Small intestine (tissue), 7 donors: ENCODE results near the gene KCNJ18. TPM values are rescaled to one million over a fixed set of nuclear protein-coding genes. Genes with fewer than 3 reads are reported as not detected.
"Not testable (repeated sequence)": the region's sequence is repeated elsewhere in the genome, so short reads cannot be mapped to it uniquely, and the experiment has no call there.

Experiments used
- DNase-seq, 2 donors: peaks; one replicate each; pipeline versions ENCODE4 v3.0.0 to v3.0.0-alpha.2; 2013
- FAIRE-seq: peaks from 2 replicates; lab custom pipeline; 2012; peaks lifted over from hg19 to GRCh38; lab: Jason Lieb, UNC
- H3K27ac ChIP-seq, 3 donors: one replicate each; pipeline ENCODE4 v1.5.1; 2013; ENCODE audit warnings: low read length in 2 of 3, mild to moderate bottlenecking in 2 of 3, control low read depth in 1 of 3, inconsistent platforms in 1 of 3, low read depth in 1 of 3, moderate library complexity in 1 of 3
- H3K27me3 ChIP-seq, 3 donors: one replicate each; pipeline ENCODE4 v1.6.1; 2013; ENCODE audit warnings: low read length in 3 of 3, inconsistent platforms in 1 of 3; ENCODE audit not compliant: control insufficient read depth in 3 of 3, insufficient read depth in 3 of 3
- H3K36me3 ChIP-seq, 3 donors: one replicate each; pipeline ENCODE4 v1.6.1; 2013; ENCODE audit warnings: low read length in 3 of 3, inconsistent platforms in 1 of 3, low read depth in 1 of 3, mild to moderate bottlenecking in 1 of 3, moderate library complexity in 1 of 3; ENCODE audit not compliant: control insufficient read depth in 3 of 3, insufficient read depth in 2 of 3
- H3K4me1 ChIP-seq, 3 donors: one replicate each; pipeline ENCODE4 v1.6.1; 2013; ENCODE audit warnings: low read length in 2 of 3, inconsistent platforms in 1 of 3, low read depth in 1 of 3, mild to moderate bottlenecking in 1 of 3, moderate library complexity in 1 of 3; ENCODE audit not compliant: control insufficient read depth in 3 of 3, insufficient read depth in 2 of 3
- H3K4me3 ChIP-seq, 3 donors: one replicate each; pipeline ENCODE4 v1.5.1; 2013; ENCODE audit warnings: low read length in 3 of 3, control low read depth in 1 of 3, inconsistent platforms in 1 of 3, low read depth in 1 of 3, mild to moderate bottlenecking in 1 of 3, moderate library complexity in 1 of 3
- H3K9me3 ChIP-seq, 2 donors: one replicate each; pipeline ENCODE4 v1.6.1; 2013; ENCODE audit warnings: low read depth in 1 of 2, low read length in 1 of 2; ENCODE audit not compliant: control insufficient read depth in 2 of 2, insufficient read depth in 1 of 2
- WGBS, 3 donors: extraction: QIAGEN DNeasy Blood & Tissue Kit; methylation state at CpG; one replicate each; pipeline ENCODE4 v1.1.7; 2013; 5-methylcytosine and 5-hydroxymethylcytosine counted together
- polyA plus RNA-seq, 4 donors: library from polyadenylated mRNA; stranded (reverse) in 3 of 4; unstranded in 1 of 4; fragments of 200-250 nt in 3 of 4; fragments of 120-200 nt in 1 of 4; gene quantifications; one replicate each; pipeline versions ENCODE4 v1.2.1 to v1.2.3, GENCODE V29; 2013
- donor health status: healthy with polysubstance abuse.
- donor health status: control.
- donor health status: control.
- donor health status: Bipolar disorder and iron deficiency.
- donor health status: healthy.

Gene KCNJ18
- polyA plus RNA-seq, 4 donors = not detected

DNA sequence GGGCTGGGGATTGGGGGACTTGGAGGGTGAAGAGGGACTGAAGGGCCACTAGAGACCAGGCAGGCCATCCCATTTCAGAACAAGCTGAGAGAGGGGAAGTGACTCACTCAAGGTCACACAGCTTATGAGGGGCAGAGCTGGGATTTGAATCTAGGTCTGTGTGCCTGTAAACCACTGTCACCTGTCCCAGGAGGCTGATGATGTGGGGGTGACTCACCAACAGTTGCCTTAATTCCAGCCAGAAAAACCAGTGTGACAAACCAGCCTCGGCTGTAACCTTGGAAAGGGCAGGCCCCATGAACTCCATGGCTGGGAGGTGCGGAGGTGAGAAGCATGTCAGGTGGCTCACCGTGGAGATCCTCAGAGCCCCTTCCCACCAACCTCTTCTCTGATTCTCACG lies 1.6 kb downstream of the KCNJ18 start:
- H3K4me1 ChIP-seq, H3K27me3 ChIP-seq, DNase-seq, H3K27ac ChIP-seq, FAIRE-seq, H3K36me3 ChIP-seq, H3K4me3 ChIP-seq: not testable (repeated sequence)
- peaks cover 0 to 21% of the 10 kb centered on the region in 2 donors for H3K9me3 ChIP-seq
- WGBS, 3 donors = 61 to 67% (median 65%) methylated on average over 3 to 4 of the region's 4 CpGs

- not testable (repeated sequence) for H3K27ac ChIP-seq, H3K27me3 ChIP-seq, H3K4me1 ChIP-seq, H3K4me3 ChIP-seq, FAIRE-seq, H3K36me3 ChIP-seq, DNase-seq
- 78 to 89% (median 83%) methylated on average over 1 to 2 of the region's 3 CpGs for WGBS, 3 donors
- peaks cover 0 to 21% of the 10 kb centered on the region in 2 donors for H3K9me3 ChIP-seq
Observed at GRCh38 chr17:21696227-21696626, 3.9 kb downstream of the KCNJ18 start.

- not testable (repeated sequence) for FAIRE-seq, H3K27me3 ChIP-seq, DNase-seq, H3K4me1 ChIP-seq, H3K4me3 ChIP-seq, H3K27ac ChIP-seq, H3K36me3 ChIP-seq
- WGBS, 3 donors = 41 to 62% (median 42%) methylated on average over 5 to 7 of the region's 7 CpGs
- H3K9me3 ChIP-seq = peaks cover 0 to 14% of the 10 kb centered on the region in 2 donors
Observed at GRCh38 chr17:21696842-21697507, 4.7 kb downstream of the KCNJ18 start.

DNA sequence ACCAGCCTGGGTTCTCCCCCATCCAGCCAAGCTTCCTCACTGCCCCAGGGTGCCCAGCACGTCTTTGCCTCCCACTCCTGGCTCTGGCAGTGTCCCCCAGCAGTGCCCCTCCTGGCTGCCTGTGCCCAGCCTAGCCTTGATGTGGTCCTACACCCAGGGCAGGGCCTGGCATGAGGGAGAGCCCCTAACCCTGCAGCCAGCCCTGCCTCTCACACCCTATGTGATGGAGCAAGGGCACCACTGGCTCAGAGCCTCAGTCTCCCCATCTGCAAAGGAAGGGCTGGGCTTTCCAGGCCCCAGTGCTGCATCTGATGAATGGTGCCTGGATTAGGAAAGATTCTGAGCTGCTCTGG lies 5.2 kb downstream of the KCNJ18 start:
- not testable (repeated sequence) for H3K27ac ChIP-seq, H3K4me1 ChIP-seq, FAIRE-seq, H3K36me3 ChIP-seq, DNase-seq, H3K4me3 ChIP-seq, H3K27me3 ChIP-seq
- WGBS, 3 donors = 24 to 50% (median 25%) methylated on average over 1 of the region's 1 CpG
- peaks cover 0 to 13% of the 10 kb centered on the region in 2 donors for H3K9me3 ChIP-seq

- FAIRE-seq, H3K36me3 ChIP-seq, DNase-seq, H3K27me3 ChIP-seq, H3K4me1 ChIP-seq, H3K4me3 ChIP-seq, H3K27ac ChIP-seq: not testable (repeated sequence)
- 83 to 89% (median 85%) methylated on average over 14 to 20 of the region's 20 CpGs for WGBS, 3 donors
- peaks cover 0 to 11% of the 10 kb centered on the region in 2 donors for H3K9me3 ChIP-seq
Observed at GRCh38 chr17:21698437-21699075, 6.2 kb downstream of the KCNJ18 start.

DNA sequence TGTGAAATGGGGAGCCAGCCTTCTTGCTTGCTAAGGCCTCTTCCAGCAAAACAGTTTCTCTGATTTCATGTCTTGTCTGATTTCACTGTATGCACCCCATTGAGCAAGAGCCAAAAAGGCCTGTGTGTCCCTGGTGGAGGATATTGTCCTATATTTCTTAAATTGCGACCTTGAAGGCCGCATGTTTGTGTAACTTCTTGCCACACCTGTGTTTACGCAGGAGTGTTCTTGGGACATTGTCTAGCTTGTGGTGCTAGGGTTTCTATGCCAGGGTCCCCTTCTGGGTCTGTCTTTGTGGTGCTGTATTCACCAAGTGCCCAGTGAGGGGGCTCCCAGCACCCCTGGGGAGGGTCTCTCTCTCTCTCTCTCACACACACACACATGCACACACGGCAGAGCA lies 6.8 kb downstream of the KCNJ18 start:
- H3K27me3 ChIP-seq, H3K4me3 ChIP-seq, H3K4me1 ChIP-seq, H3K36me3 ChIP-seq, FAIRE-seq, DNase-seq, H3K27ac ChIP-seq: not testable (repeated sequence)
- H3K9me3 ChIP-seq = peaks cover 0 to 11% of the 10 kb centered on the region in 2 donors
- 46 to 63% (median 49%) methylated on average over 4 of the region's 4 CpGs for WGBS, 3 donors

DNA sequence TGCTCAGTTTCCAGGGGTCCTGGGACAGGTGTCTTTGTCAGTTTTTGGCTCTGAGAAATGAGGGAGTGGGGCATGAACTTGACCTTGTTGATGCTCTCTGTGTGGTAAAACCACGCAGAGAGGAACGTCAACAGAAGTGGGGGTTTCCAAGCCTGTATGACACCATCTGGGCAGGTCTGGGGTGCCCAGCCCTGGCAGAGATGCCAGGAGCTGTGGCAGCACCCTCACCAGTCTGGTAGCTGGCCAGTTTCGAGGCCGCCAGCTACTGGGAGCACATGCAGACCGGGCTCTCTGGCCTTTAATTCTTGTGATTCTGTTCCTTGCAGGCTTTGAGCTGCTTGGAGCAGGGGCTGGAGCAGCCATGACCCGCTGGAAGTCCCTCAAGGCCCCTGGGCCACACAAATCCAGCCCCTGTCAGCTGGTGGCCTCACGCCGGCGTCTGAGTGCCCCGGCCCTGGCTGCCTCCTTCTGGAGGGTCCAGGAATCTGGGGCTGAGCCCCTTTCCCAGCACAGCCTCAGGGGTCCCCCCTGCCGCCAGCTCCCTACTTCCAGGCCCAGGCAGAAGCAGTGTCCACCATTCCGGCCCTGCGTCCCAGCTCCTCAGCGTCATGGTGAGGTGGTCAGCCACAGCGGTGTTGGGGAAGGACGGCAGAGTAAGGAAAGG lies 7.4 kb downstream of the KCNJ18 start:
- H3K4me1 ChIP-seq, H3K27me3 ChIP-seq, FAIRE-seq, H3K36me3 ChIP-seq, H3K4me3 ChIP-seq, DNase-seq, H3K27ac ChIP-seq: not testable (repeated sequence)
- WGBS, 3 donors = 71 to 79% (median 75%) methylated on average over 10 to 16 of the region's 16 CpGs
- H3K9me3 ChIP-seq = peaks cover 0 to 14% of the 10 kb centered on the region in 2 donors

GRCh38 chr17:21701090-21701489 lies 8.8 kb downstream of the KCNJ18 start:
- FAIRE-seq, H3K4me1 ChIP-seq, H3K4me3 ChIP-seq, DNase-seq, H3K27ac ChIP-seq, H3K36me3 ChIP-seq, H3K27me3 ChIP-seq: not testable (repeated sequence)
- H3K9me3 ChIP-seq = peaks cover 0 to 25% of the 10 kb centered on the region in 2 donors
- WGBS, 3 donors = 47 to 79% (median 55%) methylated on average over 3 to 6 of the region's 6 CpGs
